HG03565 (cell line): ENCODE data around the gene RNASE13.

ENCODE experiments used
- ATAC-seq: cut with Tn5 transposase; IDR thresholded peaks from one replicate; pipeline ENCODE4 v1.9.1; 2021; ENCODE audit warnings: mild to moderate bottlenecking, moderate library complexity; ENCODE audit not compliant: unreplicated experiment

Gene RNASE13

GRCh38 chr14:21066882-21067502 is 32.4 kb upstream of the RNASE13 start:
- no peak for ATAC-seq

DNA sequence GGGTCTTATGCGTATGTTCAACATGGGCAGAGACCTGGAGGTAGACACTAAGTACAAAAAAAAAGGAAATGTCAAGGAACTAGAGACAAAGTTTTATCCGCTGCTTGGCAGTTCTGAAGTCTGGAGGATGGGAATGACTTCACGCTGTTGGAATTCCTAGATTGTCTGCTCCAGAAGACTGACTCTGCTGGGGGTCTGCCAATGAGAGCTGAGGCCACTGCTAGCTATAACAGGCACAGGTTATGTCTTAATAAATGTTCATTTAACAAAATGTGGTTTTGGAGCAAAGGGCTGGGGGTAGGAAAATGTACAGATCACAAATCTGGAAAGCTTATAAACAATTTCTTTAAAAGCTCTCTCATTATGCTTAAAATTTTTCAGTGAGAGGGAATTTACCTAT is 28.9 kb upstream of the RNASE13 start:
- no peak for ATAC-seq

GRCh38 chr14:21061347-21061668 is 26.7 kb upstream of the RNASE13 start:
- no peak for ATAC-seq

DNA sequence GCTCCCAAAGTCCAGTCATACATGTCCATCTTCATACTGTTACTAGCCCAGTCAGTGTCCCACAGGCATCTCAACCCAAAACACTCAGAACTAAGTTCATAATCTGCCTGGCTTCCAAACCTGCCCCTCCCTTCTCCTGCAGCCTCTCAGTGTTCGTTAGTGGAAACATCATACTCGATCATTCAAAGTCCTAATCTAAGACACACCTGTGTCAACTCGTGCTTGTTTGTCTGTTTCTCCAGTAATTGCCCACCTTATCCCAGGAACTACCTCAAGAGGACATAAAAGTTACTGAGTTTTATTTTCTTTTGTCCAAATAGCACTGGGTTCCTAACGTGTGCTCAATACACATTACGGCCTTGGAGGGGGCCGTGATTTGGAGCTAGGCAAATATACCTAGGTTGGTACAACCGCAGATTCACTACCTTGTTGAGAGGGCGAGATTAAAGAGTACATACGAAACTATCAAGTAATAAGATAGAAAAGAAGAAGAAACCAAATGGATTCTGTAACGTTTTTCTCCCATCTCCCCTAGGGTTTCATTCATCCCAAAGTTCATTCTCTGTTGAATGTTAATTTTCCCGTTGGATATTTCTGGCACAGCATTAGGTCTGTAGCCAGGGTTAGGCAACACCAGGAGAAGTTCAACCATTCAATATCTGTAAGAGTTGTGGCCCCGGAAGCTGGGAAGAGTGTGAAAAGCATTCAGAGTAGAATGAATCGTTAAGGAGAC is 26.2 kb upstream of the RNASE13 start:
- no peak for ATAC-seq

- no peak for ATAC-seq
Observed at GRCh38 chr14:21059842-21060613, 25.4 kb upstream of the RNASE13 start.

GRCh38 chr14:21058903-21059302 is 24.3 kb upstream of the RNASE13 start:
- ATAC-seq: no peak

- ATAC-seq: no peak
Observed at GRCh38 chr14:21057803-21058675, 23.4 kb upstream of the RNASE13 start, which contains the start of gene RNASE8. Gene RNASE8 (plus strand): TSS chr14:21057822. CDS start chr14:21057893, 71 bp downstream.

DNA sequence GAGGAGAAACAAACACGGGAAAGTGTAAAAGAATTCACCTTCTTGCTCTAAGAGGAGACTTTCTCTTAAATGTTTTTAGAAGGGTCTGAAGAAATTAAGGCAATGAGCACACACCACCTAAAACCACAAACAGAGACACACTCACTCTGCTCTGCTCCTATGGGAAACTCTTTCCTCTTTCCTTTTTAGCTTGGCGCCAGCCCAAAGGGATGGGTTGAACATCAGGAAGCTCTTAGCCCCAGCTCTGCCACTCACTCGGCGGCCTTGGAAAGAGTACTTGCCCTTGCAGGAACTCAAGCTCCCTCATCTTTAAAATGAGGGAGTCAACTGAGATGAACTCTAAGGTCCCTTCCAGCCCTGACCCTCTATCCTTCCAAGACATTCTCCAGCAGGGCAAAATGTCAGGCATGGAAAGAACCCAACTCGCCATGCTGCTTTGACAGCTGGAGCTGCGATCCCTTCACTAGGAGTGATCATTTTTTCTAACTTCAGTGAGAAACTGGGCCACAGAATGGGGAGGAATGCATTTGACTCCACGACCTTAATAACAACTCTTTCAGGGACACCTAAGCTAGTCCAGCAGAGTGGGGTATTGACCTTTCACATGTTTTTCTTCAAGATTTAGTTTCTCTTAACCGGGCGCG is 22.0 kb upstream of the RNASE13 start:
- no peak for ATAC-seq

DNA sequence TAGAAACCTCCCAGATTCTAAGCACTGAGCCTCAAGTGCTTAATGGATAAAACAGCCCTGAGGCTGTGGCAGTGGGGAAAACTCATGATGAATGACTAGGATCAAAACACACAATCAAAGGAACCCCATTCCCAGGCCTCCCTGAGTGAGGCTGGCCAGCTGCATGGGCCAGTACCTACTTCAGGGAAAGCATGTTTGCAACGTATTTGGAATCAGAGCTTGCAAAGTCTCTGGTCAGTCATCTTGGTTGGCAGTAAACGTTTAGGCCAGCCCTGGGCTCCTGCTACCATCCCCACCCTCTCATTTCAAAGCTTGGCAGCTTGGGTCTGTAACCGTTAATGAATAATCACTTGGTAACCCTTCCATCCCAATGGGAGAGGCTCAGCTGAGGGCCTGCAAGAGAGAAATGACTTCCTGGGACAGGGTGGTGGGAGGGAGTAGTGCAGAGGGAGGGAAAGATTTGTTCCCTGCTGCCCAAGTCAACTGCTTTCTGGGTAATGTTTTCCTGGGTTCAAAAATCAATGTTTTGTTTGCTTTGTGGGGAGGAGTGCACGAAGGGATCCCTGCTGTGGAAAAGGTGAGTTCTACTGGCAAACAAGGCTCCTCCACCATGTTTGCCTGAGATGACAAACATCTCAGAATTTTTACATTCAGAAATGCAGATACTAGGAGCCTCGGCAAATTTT is 21.0 kb upstream of the RNASE13 start:
- ATAC-seq: no peak

DNA sequence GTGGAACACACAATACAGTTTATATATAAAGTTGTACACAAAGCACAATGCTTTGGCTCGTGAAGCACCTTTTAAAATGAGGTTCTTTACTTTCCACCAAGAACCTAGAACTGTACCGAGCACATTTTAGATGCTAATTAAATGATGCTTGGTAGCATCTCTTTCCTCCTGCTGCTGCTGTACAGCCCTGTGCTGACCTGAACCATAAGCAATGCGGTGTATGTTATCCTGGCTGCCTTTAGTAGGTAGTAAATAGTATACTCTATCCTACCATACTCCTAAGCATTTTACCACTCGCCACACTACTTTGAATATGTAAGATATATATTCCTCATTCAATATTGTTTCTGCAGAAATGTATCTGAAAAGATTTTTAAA is 20.1 kb upstream of the RNASE13 start:
- ATAC-seq: no peak

DNA sequence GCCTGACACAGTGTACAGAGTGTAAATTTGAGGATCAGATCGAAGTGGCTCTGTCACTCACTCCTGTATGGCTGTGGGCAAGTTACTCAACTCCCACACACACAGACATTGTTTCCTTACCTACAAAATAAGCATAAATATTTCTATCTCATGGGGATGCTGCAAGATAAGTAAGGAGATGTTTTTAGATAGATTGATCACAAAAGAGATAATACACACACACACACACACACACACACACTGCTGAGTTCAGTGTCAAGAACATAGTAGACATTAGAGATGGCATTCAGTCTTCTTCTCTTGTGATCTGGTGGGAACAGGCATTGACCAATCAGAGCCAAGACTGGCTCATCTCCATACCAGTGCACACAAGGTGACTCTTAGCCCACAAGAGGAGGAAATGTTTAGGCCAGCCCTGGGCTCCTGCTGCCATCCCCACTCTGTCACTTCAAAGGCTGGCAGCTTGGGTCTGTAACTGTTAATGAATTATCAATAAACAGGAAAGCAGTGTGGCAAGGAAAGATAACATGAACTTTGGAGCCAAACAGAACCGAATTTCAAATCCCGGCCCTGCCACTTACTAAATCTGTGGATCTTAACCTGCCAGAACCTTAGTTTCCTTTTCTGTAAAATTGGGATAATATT is 19.6 kb upstream of the RNASE13 start:
- no peak for ATAC-seq

GRCh38 chr14:21053184-21054122 is 18.8 kb upstream of the RNASE13 start:
- ATAC-seq: no peak

- ATAC-seq: no peak
Observed at GRCh38 chr14:21050597-21050996, 16.0 kb upstream of the RNASE13 start.

DNA sequence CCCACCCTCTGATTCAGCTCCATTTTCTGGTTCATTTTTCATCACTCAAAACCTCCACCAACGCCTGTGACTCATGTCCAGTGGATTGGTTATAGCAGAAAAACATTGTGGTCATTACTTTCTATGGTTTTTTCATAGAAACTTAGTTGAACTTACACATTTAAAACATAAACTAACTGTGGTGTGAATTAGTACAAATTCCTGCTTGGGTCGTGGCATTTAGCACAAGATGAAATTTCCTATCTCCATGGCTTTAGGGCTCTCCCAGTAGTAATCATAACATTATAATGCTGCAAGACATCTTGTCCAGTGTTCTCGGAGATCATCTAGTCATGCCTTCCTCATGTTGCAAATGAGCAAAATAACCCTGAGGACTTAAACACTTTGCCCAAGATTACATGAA is 14.7 kb upstream of the RNASE13 start:
- ATAC-seq: no peak

DNA sequence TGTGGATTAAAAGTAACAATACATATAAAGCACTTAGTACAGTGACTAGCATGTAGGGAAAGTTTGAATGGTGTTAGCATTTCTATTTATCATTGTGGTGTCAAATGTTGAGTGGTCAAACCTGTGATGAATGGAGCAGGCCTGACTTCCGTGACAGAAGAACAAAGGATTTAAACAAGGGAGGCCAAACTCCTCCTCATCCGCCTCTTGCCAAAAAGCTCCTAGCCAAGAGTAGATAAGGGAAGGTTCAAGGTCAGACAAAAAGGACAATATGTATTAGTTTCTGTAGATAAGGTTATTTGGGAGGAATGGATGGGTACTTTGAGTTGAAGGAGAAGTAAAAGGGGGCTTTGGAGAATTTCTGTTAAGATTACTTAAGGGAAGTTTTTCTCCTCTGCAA is 14.0 kb upstream of the RNASE13 start:
- no peak for ATAC-seq

- ATAC-seq: no peak
Observed at GRCh38 chr14:21047378-21047781, 12.8 kb upstream of the RNASE13 start.

- no peak for ATAC-seq
Observed at GRCh38 chr14:21043974-21044618, 9.5 kb upstream of the RNASE13 start.

DNA sequence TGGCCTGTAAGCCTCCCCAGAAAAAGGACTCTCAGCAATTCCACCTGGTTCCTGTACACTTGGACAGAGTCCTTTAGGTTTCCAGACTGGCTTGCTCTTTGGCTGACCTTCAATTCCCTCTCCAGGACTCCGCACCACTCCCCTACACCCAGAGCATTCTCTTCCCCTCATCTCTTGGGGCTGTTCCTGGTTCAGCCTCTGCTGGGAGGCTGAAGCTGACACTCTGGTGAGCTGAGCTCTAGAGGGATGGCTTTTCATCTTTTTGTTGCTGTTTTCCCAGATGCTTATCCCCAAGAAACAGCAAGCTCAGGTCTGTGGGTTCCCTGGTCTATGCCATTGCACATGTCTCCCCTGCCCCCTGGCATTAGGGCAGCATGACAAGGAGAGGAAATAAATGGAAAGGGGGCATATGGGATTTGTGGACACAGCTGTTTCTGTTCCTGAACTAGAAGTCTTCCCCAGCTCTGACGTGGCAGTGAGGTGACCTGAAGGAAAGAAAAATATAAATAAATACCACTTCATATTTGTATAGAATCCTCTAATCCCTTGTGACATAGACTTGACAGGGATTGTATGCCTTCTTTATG is 8.9 kb upstream of the RNASE13 start:
- ATAC-seq: no peak
